ENCODE data around the gene PACS1.
"Not testable (repeated sequence)": the region's sequence is repeated elsewhere in the genome, so short reads cannot be mapped to it uniquely, and the experiment has no call there.

PACS1 gene
- 149 to 194 (median 172) reads per million in 4 donors for total RNA-seq

DNA sequence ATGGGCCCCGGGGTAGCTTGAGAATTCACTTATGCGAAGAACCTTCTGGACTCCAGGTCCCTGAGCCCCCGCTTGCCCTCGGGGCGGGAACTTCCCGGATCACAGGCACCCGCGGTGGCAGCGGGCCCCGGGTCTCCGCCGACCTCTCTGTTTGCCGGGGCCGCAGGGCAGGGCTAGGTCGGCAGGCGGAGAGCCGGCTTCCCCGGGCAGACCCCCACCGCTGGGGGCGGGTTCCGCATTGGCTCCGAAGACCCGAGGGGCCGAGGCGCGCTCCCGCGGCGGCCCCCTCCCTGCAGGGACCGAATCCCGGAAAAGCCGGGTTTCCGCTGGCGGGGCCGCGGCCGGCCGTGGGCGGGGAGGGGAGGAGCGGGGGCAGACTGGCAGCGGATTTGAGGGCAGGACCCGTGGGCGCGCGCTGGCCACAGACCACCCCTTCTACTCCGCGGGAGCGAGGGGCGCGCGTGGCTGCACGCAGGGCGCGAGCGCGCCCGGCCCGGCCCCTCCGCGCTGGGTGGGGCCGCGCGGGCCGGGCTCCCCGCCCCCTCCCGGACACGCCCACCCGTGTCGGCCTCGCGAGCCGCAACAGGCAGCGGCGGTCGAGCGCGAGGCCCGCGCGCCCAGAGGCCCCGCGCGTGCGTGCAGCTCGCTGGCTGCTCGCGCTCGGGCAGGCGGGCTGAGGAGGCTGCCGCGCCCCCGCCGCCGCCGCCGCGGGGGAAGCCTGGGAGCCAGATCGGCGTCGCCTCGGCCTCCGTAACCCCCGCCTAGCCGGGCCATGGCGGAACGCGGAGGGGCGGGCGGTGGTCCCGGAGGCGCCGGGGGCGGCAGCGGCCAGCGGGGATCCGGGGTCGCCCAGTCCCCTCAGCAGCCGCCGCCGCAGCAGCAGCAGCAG lies at the start of gene PACS1:
Gene PACS1 (plus strand): TSS at position 558 of the 889 bp plus-strand sequence. CDS start 215 bp downstream, at position 773.
- peak; percentile 58 to 80 (median 69) for DNase-seq

DNA sequence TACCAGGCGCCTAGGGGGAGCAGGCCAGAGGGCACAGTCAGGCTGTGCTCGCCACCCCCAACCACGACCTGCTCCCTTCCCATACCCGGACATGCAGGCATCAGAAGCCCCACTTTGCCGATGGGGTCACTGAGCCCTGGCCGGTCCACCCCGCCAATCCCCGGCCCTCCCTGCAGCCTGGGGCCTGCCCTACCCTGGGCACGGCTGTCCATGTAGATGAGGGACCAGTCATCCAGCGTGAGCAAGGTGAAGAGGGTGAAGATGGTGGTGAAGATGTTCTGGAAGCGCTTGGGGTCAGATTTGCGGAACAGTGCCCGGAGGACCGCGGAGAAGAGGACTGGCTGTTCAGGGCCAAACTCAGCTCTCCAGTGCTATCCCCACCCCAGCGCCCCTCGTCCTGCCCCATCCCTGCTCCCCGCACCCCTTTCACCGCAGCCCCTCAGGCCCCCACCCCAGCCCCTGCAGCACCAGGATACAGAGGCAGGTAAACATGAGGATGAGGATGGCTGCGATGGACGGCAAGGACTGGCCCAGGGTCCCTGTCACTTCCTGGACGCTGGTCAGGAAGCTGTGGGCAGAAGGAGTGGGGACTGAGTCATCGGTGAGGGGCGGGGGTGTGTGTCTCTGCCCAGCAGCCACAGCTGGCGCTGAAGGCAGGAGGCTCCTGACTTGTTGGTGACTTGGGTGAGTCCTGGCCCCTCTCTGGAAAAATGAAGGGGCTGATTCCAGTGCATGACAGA lies 49.3 kb upstream of the PACS1 start:
- peak in 1 of 5 donors; percentile 46 for DNase-seq

DNA sequence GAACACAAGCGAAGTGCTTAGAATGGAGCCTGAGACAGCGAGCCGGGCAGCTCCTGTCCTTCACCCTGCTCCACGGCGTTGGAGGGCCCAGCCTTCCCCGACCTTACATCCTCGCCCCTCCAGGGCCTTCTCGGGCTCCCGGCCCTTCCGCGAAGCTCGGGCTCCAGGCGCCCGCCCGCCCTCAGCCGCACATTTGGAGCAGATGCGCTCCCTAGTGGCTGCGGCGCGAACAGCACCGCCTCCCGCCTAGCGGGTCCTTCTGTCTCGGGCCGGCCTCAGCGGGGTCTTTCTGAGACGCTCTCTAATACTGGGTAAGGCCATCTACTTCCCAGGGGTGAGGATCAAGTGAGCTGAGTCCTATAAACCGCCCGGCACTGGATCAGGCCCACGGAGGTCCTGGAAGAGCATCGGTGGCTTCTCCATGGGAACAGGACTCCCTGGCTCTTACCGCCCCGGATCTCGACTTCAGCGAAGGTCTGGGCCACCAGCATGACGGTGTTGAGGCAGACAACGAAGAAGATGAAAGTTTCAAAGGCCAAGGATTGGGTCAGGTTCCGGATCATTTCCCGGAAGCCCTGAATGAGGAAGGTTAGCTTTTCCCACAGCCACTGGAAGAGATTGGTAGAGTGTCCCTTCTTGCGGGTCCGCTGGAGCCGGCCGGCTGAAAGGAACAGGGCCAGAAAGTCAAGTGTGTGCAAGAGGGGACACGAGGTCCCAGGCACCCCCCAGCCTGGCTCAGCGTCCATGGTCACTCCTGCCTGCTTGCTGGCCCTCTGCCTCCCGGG lies 47.5 kb upstream of the PACS1 start:
- peak; percentile 49 to 69 (median 63) for DNase-seq

DNA sequence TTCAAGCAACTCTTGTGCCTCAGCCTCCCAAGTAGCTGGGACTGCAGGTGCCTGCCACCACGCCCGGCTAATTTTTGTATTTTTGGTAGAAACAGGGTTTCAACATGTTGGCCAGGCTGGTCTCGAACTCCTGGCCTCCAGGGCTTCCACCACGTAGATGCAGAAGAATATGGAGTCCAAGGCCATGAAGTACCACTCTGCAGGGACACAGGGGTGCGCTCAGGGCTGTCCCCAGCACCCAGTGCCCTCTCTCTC lies 47.0 kb upstream of the PACS1 start:
- DNase-seq = not testable (repeated sequence)

DNA sequence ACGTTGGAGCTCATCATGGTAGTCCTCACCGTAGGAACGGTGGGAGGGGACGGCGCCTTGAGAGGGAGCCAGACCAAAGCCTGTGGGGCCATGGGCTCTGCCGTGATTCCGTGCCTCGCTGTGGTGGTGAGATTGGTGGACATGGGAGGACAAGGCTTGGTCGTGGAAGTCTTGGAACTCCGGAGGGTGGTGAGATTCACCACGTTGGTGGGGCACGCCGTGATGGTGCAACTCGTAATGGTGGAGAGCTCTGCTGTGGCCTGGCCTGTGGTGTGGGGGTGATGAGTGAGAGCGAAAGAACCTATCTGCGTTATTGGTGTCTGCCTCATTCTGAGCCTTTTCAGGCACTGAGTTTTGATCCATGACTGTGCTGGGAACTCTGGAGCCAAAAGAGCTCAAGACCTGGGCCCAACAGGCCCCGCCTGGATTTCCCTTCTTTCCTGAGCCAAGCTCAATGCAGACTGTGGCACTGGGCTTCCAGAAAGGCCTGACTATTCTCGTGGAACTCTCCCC lies 44.0 kb upstream of the PACS1 start, which contains the start of gene CATSPER1:
Gene CATSPER1 (minus strand): TSS at position 463 of the 513 bp plus-strand sequence. CDS start 100 bp downstream, at position 363.
- DNase-seq = no peak

DNA sequence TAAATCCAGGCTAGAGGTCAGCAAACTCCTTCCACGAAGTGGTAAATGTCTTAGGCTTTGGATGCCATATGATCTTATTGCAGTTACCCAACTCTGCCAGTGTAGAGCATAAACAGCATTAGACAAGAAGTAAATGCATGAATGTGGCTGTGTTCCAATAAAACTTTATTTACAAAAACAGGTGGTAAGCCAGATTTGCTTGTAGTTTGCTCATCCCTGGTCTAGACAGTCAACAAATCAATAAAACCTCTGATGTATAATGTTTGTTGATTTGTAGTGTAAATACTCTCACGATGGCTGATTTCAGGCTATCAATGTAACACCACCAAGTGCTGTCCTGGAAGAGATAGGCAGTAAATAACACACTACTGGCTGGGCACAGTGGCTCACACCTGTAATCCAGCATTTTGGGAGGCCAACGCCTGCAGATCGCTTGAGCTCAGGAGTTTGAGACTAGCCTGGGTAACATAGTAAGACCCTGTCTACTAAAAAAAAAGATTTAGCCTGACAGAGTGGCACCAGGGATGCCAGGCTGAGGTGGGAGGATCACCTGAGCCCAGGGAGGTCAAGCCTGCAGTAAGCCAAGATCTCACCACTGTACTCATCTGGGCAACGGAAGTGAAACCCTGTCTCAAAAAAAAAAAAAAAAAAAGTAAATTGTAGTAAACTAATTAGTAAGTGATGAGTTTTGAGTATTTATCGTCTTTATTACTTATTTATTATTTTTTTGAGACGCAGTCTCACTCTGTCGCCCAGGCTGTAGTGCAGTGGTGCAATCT lies 36.9 kb upstream of the PACS1 start:
- no peak for DNase-seq

DNA sequence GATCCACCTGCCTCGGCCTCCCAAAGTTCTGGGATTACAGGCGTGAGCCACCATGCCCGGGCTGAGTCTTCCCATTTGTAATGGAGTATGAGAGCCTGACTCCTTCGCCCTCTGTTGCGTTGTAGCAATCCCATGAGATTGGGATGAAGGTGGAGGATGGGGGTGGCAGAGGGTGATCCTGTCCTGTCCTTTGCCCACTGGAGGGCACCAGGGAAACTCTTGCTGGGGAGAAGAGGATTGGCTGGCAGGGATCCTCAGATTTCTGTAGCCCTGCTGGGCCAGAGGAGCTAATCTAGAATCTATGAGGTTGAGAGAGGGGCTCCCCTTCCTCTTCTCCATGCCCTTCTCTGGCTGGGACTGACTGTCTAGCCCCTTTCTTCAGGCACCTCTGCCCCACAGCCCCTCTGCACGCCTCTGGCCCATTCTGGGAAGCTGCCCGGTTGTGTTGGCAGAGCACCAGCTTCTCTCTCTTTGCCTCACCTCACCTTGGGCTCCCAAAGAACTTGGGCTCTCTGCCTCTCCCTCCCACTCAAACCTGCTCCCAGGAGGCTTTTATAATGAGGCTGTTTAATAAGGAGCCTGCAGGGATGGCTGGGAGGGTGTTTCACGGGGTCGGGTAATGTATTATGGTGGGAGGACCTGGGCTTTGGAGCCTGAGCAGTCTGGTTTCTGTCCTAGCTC lies 34.3 kb upstream of the PACS1 start:
- DNase-seq = no peak

DNA sequence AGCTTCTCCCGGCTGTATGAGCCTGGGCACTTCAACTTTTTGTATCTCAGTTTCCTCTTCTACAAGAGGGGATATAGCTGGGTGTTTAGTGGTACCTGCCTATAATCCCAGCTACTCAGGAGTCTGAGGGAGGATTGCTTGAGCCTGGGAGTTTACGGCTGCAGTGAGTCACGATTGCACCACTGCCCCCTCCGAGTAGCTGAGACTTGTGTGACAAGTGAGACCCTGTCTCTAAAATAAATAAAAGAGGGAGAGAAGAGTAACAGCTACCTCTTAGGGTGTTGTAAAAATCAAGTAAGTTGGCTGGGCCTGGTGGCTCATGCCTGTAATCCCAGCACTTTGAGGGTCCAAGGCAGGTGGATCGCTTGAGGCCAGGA lies 33.8 kb upstream of the PACS1 start:
- no peak for DNase-seq

DNA sequence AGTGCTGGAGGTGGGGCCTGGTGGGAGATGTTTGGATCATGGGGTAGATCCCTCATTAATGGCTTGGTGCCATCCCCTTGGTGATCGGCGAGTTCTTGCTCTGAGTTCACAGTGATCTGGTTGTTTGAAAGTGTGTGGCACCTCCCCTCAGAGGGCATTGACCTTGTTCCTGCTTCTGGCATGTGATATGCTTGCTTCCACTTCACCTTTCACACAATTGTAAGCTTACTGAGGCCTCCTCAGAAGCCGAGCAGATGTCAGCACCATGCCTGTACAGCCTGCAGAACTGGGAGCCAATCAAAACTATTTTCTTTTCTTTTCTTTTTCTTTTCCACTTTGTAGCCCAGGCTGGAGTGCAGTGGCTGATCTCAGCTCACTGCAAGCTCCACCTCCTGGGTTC lies 32.7 kb upstream of the PACS1 start:
- DNase-seq = no peak

DNA sequence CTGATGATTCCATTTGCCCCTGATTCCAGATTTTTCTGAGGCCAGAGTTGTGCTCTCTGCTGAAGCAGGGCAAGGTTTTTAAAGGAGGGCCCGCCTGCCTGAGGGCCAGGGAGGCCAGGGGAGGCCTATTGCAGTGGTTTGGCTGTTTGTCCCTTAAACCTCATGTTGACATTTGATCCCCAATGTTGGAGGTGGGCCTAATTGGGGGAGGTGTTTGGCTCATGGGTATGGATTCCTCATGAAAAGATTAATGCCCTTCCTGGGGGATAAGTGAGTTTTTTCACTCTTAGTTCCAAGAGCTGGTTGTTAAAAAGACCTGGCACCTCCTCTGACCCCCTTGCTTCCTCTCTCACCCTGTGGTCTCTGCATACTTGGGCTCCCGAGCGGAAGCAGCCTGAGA lies 30.3 kb upstream of the PACS1 start:
- DNase-seq = no peak

DNA sequence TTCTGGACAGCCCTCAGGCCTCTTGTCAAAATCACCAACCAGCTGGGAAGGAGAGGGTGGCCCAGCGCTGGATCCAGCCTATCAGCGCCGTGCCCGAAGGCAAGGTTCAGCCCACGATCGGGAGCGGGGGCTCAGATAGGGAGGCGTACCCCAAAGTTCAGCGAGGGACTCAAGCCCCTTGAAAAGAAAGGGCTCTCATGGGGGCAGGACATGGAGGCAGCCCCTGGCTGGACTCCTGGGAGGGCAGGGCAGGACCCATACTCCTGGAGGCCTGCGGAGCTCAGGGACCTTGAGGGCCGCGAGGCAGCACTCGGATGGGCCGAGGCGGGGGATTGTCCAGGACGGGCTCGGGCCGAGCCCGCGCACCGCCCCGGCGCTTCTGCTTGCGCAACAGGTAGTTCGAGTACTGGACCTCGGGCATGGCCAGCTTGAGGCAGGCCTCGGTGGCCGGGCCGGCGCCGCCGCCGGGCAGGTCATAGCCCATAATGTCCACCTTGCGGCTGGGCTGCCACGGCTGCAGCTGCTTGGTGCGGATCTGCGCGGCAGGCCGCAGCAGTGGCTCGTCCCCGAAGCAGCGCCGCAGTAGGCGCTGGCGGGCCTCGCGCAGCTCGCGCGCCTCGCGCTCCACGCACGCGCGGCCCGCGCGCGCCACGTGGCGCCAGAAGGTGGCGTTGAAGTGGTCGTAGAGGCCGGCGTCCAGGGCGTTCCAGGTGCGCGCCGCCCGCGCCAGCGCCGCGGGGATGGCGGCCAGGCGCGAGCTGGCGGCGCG lies 27.7 kb upstream of the PACS1 start:
- no peak for DNase-seq

DNA sequence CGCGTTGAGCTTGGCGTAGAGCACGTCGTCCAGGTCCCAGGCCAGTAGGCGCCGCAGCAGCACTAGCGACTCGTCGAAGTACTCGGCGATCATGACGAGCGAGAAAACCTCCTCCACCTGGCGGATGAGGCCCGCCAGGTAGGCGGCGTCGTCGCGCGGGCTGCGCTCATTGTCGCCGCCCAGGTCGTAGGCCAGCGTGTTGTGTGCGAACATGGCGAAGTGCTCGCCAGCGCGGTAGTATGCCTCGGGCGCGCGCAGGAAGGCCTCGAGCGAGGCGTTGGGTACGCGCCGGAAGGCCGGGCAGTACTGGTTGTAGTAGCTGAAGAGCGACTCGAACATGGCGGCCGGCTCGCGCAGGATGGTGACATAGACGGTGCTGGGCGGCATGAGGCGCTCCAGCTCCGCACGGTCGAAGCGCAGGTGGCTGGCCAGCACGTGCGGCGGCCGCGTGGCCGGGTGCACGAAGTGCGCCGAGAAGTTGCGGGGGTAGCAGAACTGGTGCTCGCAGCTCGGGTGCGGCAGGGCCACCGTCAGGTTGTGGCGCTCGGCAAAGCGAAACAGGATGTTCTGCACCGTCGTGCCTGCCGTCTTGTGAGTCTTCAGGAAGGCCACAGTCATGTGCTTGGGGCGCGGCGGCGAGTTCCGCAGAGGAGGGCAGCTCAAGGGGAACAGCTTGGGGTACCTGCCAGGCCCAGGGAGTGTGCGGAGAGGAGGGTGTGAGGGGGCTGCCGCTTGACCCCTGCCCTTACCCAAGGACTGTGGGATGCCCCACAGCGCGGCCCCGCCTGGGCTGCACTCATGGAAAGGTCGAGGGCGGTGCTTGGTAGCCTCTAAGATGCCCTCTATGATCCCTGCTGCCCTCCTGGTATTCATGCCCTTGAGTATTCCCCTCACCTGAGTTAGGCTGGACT lies 26.8 kb upstream of the PACS1 start:
- no peak for DNase-seq

DNA sequence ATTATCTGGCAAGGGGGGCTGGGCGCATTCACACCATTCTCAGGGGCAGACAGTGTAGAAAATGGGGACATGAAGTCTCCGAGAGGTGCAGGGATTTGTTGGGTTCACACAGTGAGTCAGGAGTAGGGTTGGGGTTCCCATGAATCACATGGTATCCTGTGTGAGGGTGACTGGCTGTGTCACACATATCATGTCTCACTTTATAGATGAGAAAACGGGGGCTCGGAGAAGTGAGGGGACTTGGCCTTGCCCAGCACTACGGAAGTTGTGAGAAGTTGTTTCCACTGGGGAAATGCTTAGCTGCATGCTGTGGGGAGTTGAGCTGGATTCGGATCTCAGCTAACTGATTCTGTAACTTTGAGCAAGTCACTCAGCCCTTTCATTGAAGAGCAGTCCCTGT lies 25.3 kb upstream of the PACS1 start:
- DNase-seq = no peak

DNA sequence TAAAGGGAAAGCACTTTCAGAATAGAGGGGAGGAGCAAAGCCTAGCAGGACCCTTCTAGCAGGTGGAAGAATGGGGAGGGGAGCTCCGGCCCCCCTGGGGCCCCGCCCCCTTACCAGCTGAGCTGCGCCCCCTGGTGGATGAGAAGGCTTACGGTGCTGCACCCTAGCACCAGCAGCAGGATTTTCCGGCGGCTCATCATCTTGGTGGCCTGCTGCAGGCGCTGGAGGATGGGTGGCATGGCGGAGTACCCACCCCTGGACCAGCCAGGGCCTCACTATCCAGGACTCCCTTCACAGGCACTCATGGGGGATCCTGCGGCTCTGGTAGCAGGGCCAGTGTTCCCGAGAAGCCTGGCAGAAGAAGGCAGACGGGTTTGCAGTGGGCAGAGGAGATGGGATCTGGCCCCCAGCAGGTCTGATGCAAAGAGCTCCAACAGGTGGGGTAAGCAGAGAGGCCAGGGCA lies 24.9 kb upstream of the PACS1 start:
- peak; percentile 67 to 83 (median 79) for DNase-seq

DNA sequence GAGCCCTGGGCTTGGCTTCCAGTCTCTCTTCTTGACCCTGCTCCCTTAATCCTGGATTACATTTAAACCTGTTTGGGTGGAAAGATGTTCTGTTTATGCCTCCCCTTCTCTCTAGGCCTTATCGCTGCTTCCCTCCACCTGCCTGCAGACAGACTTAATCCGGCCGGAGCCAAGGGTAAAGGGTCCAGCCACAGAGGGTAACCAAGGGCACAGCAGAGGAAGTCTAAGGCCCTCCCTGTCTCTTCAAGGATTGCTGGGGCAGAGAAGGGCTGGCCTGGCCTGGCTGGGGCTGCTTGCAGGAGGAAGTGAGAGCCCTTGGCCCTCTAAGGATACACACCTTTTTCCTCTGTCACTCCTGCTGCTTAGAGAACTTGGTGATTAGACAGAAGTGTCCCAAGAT lies 23.2 kb upstream of the PACS1 start:
- no peak for DNase-seq

DNA sequence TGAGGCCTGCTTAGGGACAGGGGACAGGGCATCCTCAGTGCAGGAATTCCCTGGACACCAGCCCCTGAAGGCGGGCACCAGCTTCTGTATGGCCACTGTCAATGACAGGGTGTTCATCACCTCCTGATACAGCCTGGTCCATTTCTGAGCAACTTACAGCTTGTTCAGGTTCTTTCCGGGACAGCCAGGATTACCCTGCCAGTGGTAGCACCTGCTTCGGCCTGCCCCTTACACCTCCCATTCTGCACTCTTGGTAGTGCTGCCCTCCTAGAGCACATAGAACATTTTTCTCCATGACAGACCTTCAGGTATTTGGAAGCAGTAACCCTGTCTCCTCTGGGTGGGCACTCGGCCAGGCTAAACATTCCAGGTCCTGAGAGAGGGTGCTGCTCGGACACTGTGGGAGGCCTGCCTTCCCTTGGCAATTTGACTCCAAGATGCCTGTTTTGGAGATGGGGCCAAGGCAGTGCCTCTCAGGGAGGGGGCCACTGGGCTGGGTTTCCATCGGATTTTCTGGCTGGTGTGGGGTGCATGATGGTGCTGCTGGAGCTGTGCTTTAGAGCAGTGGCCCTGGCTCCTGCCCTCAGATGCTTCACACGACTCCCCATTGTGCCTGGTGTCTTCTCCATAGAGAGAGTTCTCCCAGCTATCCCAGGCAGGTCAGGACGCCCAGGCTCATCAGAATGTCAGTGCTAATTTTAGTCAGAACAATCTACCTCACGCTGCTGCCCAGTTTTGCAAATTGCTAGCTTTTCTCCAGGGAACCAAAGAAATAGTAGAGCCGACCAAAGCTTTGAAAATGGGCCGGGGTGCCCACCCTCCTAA lies 22.3 kb upstream of the PACS1 start:
- DNase-seq = no peak

DNA sequence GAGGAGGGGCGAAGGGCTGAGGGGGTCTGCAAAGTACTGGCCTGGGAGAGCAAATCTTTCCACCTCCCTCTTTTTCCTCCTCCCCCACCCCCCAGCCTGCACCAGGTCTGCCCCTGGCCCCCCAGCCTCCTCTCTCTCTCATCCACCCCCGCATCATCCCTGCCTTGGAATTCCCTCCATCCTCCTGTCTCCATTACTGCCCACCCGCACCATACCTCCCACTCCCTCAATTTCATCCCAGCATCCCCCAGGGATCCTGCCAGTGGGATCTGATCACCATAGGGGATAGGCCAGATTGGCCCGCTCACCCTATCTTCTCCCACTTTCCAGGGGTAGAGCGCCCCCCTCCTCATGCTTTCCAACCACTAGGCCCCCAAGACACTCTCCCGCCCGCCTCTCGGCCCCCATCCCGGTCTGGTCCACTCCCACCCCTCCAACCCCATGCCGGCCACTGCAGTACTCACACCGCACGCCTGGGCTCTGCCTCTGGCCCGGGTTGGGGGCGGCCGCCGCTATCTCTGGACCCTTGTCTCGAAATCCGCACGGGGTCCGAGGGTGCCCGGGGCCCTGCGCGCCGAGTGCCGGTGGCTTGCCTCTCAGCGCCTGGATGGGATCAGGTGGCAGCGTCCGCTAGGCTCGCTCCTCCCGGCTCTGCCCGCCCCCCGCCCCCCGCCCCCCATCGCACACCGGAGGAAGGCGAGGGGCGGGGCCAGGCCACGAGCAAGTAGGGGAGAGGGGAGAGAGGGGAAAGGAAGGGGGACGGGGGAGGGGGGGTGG lies 21.3 kb upstream of the PACS1 start, which contains the start of gene GAL3ST3:
Gene GAL3ST3 (minus strand): TSS at position 615 of the 777 bp plus-strand sequence. CDS start 3,746 bp downstream, outside the sequence.
- DNase-seq = no peak

Measured in T-helper 1 cell (primary cell).